ENCODE measurements around the gene CARF.
"Not testable (repeated sequence)": the region's sequence is repeated elsewhere in the genome, so short reads cannot be mapped to it uniquely, and the experiment has no call there.

Gene CARF

GRCh38 chr2:202911512-202912341 lies at the start of gene CARF, which contains the start of gene WDR12:
Gene CARF, plus strand, starts transcription at chr2:202912275. Its CDS starts 29,628 bp downstream, at chr2:202941903.
Gene WDR12, minus strand, starts transcription at chr2:202911673. Its CDS starts 197 bp downstream, at chr2:202911476.
- DNase-seq = peak; percentile 92

- peak; percentile 66 for DNase-seq
Observed at GRCh38 chr2:202870431-202871299, 41.4 kb upstream of the CARF start.

- peak; percentile 55 for DNase-seq
Observed at GRCh38 chr2:202871300-202872141, 40.6 kb upstream of the CARF start, which contains the start of gene ICA1L. Gene ICA1L, minus strand, starts transcription at chr2:202871766. Its CDS starts 42,757 bp downstream, at chr2:202829009.

- no peak for DNase-seq
Observed at GRCh38 chr2:202877699-202878098, 34.4 kb upstream of the CARF start.

GRCh38 chr2:202881570-202881969 lies 30.5 kb upstream of the CARF start:
- no peak for DNase-seq

- no peak for DNase-seq
Observed at GRCh38 chr2:202883987-202884675, 27.9 kb upstream of the CARF start.

- DNase-seq = no peak
Observed at GRCh38 chr2:202885190-202885589, 26.9 kb upstream of the CARF start.

- not testable (repeated sequence) for DNase-seq
Observed at GRCh38 chr2:202905507-202905906, 6.6 kb upstream of the CARF start.

- DNase-seq = no peak
Observed at GRCh38 chr2:202908186-202908585, 3.9 kb upstream of the CARF start.

- no peak for DNase-seq
Observed at GRCh38 chr2:202909394-202910192, 2.5 kb upstream of the CARF start.

GRCh38 chr2:202910250-202910649 lies 1.8 kb upstream of the CARF start:
- DNase-seq = not testable (repeated sequence)

GRCh38 chr2:202910698-202911097 lies 1.4 kb upstream of the CARF start:
- no peak for DNase-seq

GRCh38 chr2:202911203-202911511 lies 918 bp upstream of the CARF start:
- DNase-seq = no peak

GRCh38 chr2:202912342-202913201 lies 497 bp downstream of the CARF start:
- peak; percentile 22 for DNase-seq

- no peak for DNase-seq
Observed at GRCh38 chr2:202918860-202919259, 6.8 kb downstream of the CARF start.

GRCh38 chr2:202932425-202933138 lies 20.5 kb downstream of the CARF start:
- DNase-seq = no peak

- DNase-seq = no peak
Observed at GRCh38 chr2:202933139-202933510, 21.1 kb downstream of the CARF start.

- no peak for DNase-seq
Observed at GRCh38 chr2:202933958-202934357, 21.9 kb downstream of the CARF start.

GRCh38 chr2:202934456-202934855 lies 22.4 kb downstream of the CARF start:
- DNase-seq = no peak

GRCh38 chr2:202938960-202939359 lies 26.9 kb downstream of the CARF start:
- no peak for DNase-seq

Measured in CD4-positive, alpha-beta T cell treated with Interleukin-10 for 1 hour (primary cell).